GM19463 (cell line): ENCODE measurements around the gene SYVN1.
"Not testable (repeated sequence)": the region's sequence is repeated elsewhere in the genome, so short reads cannot be mapped to it uniquely, and the experiment has no call there.

Experiments used
- ATAC-seq: cut with Tn5 transposase; IDR thresholded peaks from one replicate; pipeline ENCODE4 v1.9.1; 2021; ENCODE audit warnings: mild to moderate bottlenecking, moderate library complexity; ENCODE audit not compliant: unreplicated experiment

SYVN1 gene

DNA sequence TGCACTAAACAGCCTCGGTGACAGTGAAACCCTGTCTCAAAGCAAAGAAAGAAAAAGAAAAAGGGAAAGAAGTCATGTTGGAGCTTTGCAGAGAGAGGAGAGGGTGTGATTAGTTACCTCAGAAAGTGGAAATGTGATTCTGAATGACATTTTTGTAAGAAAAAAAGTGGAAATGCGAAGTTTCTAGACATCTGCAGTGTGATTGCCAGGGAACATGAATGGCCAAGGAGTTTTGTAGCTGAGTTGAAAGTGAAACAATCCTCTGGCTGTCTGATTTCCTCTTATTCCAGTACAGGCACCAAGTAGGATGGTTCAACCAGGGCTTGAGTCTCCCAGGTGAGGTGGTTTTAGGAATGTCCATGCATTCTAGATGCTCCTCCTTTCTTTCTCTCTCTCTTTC, 17.8 kb upstream of the SYVN1 start:
- ATAC-seq, result no peak

DNA sequence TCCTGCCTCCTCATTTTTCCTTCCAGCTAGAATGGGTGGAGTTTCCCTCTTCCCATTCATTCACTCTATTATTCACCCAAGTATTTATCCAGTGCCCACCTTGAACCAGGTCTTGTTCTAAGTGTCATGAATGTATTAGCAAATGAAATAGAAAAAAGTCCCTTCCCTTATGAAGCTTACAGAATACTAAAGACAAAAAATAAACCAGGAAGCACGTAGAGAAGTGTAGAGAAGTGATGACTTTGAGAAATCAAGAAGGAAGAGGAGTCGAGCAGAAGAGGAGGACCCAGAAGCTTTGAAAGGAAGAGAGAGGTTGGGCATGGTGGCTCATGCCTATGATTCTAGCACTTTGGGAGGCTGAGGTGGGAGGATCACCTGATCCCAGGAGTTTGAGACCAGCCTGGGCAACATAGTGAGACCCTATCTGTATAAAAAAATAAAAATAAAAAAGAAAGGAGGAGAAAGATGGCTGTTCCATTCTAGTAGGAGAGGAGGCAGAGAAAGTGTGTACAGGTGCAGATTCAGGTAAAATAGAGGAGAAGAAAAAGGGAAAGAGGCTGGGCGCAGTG, 17.1 kb upstream of the SYVN1 start:
- no peak for ATAC-seq

DNA sequence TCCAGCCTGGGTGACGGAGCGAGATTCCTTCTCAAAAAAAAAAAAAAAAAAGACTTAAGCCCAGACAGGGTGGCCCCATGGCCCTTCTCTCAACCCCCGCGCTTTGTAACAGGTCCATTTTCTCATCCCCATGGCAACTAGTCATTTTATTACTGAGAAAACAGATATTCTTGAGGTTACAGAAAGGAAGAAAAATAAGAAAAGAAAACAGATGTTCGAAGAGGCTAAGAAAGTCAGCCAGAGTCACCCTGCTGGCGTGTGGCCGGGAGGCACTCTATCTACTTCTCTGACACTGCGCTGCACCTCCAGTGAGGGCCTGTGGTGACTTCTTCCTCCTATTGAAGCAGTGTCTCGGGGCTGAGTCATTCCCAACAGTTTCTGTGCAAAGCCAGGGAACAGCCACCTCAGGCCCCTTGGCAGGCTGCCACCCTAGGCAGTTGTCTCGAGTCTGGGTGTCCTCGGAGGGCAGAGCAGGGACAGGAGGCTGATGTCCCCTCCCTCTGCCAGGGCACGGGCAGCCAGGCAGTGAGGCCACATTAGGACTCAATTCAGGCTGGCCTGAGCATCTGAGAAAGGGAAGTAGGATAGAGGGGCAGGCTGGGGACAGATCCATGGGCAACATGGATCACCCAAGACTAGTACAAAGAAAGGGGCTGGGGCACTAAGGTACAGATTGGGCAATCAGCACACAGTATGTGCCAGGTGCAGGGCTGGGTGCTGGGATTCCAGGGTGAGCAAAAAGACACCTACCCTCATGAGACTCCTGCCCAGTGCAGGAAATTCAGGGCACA, 16.4 kb upstream of the SYVN1 start:
- no peak for ATAC-seq

DNA sequence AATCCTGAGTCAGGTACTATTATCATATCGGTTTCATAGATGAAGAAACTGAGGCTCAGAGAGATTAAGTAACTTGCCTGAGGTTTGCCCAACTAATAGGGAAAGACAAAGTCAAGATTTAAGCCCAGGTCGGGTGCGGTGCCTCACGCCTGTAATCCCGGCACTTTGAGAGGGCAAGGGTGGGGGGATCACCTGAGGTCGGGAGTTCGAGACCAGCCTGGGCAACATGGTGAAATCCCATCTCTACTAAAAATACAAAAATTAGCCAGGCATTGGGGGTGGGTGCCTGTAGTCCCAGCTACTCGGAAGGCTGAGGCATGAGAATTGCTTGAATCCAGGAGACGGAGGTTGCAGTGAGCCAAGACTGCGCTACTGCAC, 15.8 kb upstream of the SYVN1 start:
- ATAC-seq, result not testable (repeated sequence)

DNA sequence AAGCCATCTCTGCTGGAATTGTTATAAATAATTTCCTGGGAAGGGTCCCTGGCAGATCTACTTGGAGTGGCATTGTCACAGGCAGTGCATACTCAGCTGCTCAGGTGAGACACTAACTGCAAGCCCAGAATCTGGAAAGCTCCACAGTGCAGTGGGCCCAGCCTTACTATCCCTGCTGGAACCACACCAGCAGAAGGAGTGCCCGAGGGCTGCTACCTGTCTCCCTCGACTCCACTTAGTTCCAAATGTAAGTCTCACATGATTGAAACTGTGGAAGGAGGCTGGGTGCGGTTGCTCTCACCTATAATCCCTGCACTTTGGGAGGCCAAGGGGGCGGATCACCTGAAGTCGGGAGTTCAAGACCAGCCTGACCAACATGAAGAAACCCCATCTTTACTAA, 14.3 kb upstream of the SYVN1 start:
- no peak for ATAC-seq

DNA sequence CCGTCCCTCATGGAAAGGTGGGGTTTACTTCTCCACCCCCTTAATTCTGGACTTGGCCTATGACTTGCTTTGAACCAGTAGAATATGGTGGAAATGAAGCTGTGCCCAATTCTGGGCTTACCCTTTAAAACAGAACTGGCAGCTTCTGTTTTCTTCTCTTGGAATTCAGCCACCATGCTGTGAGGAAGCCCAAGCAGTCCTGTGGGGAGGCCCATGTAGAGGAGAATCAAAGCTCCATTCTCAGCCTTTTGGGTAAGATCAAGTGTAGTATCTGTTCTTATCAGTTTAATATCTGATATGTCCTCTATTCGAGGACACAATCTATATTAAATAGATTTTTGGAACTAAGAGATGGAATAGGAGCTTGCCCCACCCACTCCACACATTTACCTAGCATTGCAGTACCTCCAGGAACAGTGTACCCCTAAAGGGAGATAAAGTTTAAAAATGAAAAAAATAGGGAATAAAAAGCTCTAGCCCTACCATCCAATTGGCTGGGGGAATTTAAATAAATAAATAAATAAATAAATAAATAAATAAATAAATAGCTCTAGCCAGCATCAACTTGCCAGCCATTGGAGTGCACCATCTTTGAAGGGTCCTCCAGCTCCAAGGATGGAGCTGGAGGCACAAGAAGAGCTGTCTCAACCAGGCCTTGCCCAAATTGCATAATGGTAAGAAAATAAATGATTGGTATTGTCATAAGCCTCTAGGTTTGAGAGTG, 13.2 kb upstream of the SYVN1 start:
- no peak for ATAC-seq

DNA sequence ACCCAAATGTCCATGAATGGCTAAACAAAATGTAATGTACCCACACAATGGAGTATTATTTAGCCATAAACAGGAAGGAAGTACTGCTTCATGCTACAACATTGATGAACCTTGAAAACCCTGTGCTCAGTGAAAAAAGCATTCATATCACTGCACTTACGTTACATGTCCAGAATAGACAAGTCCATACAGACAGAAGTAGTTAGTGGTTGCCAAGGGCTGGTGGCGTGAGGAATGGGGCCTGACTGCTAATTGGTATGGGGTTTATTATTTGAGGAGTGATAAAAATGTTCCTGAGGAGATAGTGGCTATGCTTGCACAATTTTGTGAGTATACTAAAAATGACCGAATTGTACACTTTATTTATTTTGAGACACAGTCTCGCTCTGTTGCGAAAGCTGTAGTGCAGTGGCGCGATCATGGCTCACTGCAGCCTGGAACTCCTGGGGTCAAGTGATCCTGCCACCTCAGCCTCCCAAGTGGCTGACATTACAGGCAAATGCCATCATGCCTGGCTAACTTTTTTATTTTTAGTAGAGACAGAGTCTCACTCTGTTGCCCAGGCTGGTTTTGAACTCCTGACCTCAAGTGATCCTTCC, 7.7 kb upstream of the SYVN1 start:
- no peak for ATAC-seq

DNA sequence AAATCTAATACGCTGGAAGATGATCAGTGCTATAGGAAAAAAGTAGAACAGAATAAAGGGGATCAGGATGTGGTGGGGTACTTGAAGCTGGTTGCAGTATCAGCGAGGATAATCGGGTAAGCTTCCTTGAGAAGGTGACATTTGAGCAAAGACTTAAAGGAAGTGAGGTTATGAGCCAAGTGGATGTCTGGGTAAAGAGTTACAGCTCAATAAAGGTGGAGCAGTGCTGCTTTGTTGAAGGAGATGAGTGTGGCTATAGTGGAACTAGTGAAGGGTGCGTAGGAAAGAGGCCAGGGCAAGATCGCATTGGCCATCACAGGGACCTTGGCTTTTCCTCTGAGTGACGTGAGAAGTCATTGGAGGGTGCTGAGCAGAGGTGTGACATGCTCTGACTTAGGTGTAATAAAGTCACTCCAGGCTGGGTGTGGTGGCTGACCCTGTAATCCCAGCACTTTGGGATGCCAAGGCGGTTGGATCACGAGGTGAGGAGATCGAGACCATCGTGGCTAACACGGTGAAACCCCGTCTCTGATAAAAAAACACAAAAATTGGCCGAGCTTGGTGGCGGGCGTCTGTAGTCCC, 2.3 kb upstream of the SYVN1 start:
- ATAC-seq, result no peak

DNA sequence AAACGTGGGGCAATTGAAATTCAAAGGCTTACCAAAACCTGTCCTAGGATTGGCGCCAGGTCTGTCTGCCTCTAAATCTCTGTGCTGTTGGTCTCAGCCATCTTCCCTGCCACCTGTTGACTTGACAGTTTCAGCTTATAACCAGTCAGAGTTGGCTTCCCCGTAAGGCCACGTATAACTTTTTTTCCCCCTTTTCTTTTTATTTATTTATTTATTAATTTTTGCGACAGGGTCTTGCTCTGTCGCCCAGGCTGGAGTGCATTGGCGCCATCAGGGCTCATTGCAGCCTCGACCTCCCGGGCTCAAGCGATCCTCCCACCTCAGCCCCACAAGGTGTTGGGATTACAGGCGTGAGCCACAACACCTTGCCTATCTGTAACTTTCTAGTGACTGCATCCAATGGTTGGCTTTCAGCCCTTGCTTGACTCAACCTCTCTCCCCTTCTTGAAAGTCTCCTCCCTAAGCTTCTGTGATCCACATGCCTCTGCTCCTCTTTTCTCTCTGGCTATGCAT, 1.4 kb upstream of the SYVN1 start:
- ATAC-seq, result no peak

DNA sequence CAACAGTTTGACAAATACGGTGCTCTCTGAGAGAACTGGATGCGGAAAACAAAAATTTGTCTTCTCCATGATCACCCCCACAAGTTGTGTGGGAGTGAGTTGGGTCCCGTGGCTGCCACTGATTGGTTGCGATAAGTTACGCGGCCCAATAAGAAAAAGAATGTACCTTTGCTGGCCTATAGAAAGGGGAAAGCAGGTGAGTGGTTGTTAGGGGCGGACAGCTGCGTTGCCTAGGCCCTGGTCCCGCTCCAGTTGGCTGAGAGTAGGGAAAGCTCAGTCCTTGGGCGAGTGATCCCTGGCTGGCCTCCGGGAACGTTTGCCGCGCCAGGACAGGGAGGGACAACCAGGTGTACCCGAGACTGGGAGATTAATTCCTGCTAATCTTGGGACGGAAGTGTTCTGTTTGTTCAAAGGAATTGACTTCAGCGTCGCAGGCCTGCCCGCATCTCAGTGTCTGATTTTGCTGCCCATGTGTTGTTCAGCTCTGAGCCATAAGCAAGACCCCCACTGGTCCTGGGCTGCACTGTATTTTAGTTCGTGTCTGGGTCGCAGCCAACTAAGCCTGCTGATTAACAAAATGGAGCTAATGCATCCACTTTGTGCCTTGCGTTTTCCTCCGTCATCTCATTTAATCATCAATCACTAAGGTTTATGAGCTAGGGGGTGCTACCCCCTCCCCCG, 773 bp upstream of the SYVN1 start:
- ATAC-seq, result peak; percentile 61

DNA sequence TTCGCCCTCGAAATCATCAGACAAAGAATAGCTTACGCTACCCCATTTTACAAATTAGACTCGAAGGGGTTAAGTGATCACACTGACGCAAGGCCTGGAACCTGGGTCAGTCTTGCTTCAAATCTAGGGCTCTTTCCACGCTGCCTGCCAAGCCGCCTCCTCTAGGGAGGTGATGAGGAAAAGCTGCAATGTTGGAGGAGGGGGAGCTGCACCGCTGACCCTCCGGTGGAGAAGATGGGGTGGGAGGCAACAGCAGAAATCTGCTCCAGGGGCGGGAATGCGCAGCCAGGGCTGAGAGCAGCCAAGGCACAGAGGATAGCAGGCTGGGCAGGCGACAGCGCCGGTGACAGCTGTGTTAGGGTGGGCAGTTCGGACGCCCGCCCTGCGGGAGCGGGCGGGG, 595 bp downstream of the SYVN1 start:
- ATAC-seq, result no peak

DNA sequence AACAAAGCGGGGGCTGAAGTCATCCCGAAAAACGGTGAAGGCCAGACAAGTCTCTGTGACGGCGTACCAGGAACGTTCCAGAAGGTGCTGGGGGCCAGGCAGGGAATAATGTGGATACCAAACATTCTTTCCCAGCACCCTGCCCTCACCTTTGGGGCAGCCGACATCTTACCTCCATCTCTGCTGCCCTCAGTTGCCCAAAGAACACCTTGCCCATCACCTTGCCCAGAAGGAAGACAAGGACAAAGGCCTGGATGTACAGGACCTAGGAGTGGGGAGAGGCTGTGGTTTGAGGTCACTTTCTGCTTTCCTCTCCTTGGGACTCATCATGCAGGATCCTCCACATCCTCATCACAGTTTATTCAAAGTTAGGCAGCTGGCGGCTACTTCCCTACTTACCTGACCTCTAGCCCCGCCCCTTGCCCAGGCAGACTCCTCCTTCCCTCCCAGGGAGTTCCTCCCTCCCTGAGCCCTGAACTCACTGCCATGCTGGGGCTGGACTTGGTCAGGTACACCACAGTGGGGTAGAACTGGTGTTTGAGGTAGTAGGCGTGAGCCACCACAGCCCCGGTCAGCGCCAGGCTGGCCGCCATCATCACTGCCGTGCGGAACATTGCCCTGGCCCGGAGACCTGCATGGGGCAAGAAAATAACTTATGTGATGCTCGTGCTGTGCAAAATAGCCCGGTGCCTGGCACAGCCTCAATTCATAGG, 1.2 kb downstream of the SYVN1 start:
- no peak for ATAC-seq

DNA sequence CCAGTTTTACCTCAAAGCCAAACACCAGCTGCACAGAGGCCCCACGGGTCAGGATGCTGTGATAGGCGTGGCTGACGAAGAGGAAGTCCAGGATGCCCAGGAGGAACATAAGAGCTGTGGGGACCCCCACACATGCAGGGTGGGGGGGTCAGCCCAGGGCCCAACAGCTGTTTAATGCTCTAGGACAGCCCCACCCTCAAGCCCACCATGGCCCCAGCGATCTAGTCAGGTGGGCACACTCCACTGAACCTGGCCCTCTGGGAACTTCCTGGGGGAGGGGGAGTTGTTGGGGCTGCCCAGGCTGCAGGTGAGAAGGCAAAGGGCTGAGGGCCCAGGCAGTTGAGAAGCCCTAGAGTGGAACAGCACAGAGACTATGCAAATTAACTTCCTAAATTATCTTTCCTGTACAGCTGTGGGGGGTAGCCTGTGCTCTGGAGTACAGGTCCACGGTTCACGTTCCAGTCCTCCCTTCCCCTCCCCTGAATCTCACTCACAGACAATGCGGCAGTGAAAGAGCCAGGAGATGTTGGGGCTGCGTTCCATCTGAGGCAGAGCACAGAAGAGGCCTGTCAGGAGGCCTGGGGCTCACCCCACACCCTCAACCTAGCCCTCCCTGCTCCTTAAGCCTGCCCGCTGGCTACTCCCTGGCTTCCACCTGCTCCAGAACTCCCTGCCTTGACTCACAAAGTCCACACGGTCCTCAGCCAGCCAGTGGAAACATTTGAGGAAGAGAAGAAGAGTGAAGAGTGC, 1.9 kb downstream of the SYVN1 start:
- ATAC-seq, result peak; percentile 33

DNA sequence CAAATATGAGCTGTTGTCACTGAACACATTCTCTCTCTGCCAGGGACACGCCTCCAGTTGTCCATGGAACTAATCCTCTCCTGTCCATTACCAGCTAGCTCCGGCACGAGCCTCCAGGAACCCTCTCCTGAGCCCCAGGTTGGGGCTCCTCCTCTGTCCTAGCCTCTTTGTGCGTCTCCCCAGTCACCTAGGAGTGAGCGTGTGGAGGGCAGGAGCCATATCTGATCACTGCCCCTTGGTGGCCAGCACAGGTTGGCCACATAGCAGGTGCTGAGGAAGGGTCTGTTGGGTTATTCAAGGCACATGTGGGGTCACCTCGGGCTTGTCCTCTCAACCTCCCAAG, 2.5 kb downstream of the SYVN1 start:
- no peak for ATAC-seq

DNA sequence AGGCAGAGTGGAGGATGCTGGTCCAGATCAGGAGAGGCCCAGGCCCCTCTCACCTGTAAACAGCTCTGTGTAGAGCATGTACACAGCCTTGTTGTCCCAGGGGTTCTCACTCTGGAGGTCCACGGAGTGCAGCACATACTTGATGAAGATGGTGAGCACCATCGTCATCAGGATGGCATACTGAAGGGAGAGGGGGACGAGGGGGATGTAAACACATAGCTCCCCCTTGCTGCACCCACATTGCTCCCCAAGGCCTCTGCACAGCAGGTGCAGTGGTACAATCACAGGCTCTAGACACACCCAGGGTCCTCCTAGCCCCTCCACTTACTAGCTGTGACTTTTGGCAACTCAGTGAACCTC, 2.9 kb downstream of the SYVN1 start:
- no peak for ATAC-seq

DNA sequence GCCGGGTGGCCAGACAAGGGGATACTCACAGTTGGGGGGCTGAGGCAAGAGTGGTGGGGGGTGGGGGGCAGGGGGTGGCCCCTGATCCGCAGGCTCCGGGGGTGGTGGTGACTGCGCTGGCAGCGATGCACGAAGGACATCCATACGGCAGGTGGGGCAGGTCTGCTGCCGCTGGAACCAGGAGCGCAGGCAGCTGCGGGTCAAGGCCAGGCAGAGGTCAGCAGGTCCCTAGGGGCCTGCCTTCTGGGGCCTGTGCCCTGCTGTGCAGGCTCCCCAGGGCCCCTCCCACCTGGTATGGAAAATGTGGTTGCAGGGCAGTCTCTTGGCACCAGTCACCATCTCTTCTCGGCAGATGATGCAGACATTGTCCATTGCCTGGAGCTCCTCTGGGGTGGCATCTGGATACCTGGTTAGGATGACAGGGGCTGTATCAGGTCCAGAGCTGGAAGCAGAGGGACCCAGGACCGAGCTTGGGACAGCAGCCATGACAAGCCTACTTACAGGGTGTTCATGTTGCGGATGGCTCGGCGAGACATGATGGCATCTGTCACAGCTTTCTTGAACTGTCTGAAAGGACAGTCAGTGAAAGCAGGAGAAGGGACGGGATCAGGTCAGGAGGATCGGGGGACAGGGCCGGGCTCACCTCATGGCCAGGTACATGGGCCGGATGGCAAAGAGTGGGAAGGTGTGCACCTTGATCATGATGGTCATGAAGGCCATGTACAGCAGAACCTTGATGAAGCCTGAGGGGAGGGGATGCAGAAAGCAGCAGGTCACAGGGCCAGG, 3.5 kb downstream of the SYVN1 start:
- no peak for ATAC-seq

DNA sequence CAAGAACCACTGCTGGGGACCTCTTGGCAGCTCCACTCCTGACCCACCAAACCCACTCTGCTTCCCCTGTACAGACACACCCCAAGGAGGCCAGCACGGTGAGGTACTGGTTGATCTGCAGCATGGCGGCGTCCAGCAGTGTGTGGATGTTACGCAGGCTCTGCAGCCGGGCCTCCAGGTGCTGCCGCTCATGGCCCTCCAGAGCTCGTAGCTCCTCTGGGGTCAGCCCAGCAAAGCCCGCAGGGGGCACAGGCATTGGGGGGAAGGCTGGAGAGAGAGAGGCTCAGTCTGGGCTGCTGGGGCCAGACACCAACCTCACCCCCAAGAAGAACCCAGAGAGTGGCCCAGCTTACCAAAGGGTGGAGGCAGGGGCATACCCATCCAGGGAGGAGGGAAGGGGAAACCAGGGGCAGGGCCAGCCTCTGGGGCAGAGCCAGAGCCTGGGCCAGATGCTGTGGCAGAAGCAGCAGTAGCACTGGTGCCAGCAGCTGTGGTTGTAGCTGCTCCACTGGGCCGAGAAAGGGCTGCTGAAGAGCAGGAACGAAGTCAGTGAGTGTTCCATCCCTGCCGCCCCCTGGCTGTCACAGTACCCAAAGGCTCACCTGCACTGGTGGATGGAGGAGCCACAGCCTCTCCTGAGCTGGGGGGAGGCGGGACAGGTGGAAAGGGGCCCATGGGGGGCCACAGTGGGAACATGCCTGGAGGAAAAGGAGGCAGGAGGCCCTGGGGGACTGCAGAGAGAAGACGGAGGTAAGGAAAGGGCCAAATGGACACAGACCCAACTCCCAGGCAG, 4.5 kb downstream of the SYVN1 start:
- ATAC-seq, result no peak
